GM19238 (cell line): ENCODE measurements around the gene ATF4.
"Not testable (repeated sequence)": the region's sequence is repeated elsewhere in the genome, so short reads cannot be mapped to it uniquely, and the experiment has no call there.

Source experiments
- DNase-seq: peaks from one replicate; pipeline ENCODE4 v3.0.0; 2011; ENCODE audit warnings: low spot score; ENCODE audit not compliant: insufficient read length

Gene ATF4

GRCh38 chr22:39489094-39490068 lies 31.0 kb upstream of the ATF4 start:
- no peak for DNase-seq

DNA sequence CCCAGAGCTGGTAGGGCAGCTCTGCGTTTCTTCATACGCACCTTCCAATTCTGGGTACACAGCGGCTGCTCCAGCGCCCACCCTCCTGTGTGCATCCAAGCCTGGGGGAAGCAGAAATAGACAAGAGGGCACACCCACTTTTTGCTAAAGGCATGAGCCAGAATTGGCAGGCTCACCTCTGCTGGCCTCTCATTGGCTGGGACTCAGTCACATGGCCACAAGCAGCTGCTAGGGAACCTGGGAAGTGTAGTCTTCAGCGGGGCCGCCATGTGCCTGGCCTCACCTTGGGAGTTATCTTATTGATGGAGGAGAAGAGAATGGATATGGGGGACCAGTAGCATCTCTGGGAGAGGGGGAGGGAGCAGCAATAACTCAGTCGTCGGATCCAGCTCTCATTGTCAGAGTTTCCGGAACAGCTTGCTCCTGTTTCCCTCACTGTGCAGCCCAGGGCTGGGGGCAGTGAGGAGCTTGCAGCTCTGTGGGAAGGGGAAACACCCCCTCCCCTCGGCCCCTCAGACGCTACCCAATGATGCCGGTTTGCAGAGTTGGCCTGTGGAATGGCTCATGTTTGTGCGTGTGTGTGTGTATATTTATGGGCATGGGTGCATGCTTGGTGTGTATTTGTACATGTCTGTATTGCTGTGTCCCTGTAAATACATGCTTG lies 30.1 kb upstream of the ATF4 start:
- DNase-seq, result peak; percentile 94

- no peak for DNase-seq
Observed at GRCh38 chr22:39490966-39491680, 29.2 kb upstream of the ATF4 start.

DNA sequence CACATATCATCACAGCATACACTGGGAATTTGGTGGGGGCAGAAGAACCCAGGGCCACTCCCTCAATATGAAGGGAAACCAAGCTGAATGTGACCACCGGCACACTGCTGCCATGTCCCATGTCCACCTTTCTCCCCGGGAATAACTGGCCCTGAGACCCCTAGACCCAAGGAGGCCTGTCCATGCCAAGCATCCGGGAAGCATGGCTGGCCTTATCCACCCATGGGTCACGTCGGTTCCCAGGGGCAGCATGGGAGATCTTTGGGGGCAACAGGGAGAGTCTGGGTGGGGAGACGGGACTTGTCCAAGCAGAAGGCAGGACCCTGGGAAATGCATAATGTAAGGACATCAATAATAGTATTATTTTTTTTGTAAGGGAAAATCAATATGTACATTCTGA lies 28.7 kb upstream of the ATF4 start:
- DNase-seq, result no peak

DNA sequence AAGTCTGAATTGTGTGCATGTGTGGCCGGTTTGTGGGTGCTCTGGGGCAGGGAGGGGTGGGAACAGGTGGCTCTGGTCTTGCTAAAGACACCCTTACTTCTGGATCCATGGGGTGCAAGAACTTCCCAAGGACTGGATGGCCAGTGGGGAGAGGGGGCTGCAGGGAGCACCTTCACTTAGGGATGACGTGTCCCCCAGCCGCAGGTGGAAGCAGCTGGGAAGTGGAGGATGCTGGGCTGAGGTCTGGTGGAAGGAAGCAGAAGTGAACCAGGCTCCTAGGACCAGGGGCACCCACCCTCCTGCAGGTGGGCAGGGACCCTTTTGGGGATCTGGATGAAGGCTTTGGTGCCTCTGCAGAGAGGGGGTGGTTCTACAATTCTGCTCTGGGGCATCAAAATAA lies 28.2 kb upstream of the ATF4 start:
- no peak for DNase-seq

- DNase-seq, result no peak
Observed at GRCh38 chr22:39493759-39494158, 26.6 kb upstream of the ATF4 start.

DNA sequence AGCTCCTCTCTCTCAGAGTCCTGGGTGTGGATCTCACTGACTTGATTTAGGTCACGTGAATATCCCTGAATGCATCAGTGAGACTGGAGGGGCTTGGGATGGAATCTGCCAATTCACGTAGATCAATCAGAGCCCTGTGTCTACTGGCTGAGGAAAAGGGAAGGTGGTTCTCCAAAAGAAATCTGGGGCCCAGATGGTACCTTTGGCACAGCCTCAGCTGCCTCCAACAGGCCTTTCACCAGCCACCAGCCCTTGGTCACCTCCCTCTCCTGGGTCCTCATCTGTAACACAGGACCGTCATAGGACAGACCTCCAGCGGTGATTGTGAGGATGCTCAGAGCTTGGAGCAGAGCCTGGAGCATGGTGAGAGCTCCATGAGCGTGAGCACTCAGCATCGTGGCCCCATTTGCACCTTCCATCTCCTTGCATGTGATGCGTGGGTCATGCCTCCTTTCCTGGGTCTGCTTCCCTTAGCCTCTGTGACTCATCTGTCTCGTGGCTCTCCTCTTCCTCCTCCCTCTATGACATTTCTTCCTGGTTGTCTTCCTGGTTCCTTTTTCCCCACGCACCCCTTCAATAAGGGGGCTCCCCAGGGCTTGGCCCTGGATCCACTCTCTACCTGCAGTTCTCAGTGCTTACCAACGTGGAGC lies 25.8 kb upstream of the ATF4 start:
- no peak for DNase-seq

DNA sequence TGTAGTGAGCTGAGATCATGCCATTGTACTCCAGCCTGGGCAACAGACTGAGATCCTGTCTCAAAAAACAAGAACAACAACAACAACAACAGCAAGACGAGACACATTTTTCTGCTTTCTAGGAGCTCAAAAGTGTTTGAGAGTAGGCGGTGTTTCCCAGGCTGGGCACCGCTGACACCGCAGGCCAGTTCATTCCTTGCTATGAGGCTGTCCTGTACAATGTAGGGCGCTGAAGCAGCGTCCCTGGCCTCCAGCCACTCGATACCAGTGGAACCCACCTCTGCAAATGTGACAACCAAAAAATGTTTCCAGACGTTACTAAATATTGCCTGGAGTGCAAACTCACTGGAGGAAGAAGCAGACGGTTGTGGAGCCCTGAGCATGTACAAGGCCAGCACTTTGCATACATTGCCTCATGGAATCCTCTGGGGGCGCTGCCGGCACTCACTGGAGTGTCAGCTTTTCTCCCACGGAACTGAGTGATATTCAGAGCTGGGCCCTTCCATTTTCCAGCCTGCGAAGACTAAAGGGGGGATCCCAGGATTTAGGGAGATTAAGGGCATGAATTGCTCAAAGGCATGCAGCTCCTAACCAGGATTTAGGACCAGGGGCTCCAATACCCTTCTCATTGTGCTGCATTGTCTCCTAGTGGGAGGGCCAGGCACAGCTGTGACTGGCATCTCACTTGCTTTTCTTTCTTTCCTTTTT lies 24.1 kb upstream of the ATF4 start:
- no peak for DNase-seq

- no peak for DNase-seq
Observed at GRCh38 chr22:39497429-39497828, 22.9 kb upstream of the ATF4 start.

DNA sequence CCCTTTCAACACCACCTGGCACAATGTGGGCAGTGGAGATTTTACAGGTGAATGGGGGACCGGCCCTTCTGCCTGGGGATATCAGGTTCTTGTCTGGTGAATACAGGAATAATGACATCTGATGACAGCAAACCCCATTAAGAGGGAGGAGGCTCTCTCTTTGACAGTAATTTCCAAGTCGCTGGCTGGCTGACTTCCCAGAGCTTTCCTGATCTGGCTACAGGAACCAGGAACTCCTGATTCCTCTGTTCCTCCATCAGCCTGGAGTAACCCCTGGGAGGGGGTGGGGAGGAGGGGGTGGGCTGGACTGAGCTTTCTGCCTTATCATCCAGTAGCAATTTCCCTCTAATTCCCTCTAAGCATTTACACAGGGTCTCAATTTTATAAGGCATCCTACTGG lies 22.0 kb upstream of the ATF4 start:
- DNase-seq, result no peak

DNA sequence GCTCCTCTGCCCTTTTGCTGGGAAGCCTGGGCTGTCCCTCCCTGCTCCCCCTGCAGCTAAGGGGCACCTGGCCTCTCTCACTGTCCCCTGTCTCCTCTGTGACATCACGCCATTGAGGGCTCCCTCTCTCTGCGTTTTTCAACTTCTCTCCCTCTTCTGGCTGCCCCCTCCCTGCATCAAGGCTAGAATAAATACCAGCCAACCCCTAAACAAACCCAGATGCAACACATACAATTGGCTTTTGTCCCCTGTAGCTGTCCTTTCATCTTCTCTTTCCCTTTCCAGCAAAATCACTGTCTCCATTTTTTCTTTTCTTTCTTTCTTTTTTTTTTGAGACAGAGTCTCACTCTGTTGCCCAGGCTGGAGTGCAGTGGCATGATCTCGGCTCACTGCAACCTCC lies 21.6 kb upstream of the ATF4 start:
- no peak for DNase-seq

GRCh38 chr22:39500101-39500500 lies 20.3 kb upstream of the ATF4 start:
- DNase-seq, result no peak

- no peak for DNase-seq
Observed at GRCh38 chr22:39501644-39502108, 18.7 kb upstream of the ATF4 start.

DNA sequence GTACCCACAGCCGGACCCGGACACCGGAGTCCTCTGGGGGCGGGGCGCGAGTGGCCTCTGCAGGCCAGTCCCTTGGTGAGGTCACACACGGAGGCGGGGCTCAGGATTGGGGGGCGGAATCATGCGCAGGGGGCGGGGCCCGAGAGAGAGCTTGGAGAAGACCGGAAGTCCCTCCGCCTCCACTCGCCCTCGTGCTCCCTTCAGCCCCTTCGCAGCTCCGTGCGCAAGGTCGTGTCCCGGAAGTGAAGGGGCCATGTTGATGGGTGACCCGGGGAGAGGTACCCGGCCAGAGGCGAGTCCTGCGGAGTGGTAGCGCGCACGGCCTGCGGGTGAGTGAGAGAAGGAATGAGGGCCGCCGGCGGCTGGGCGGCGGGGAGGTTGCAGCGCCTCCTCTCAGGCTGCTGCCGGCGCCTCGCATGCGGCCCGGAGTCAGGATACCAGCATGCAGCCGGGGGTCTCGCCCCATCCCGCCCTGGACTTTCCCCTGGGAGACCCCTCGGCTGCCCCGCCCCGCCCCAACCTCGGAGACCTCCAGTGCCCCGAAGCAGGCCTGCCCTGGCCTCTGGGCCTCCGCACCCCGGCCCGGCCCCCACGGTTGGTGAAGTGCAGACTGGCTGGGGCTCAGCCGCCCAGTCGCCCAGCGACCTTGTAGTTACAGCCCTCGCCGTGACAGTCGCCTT lies 18.1 kb upstream of the ATF4 start, which contains the start of gene MIEF1:
TSS of gene MIEF1 (plus strand) at position 182 of the 680 bp plus-strand sequence. CDS start 9,005 bp downstream, outside the sequence.
- peak; percentile 98 for DNase-seq

DNA sequence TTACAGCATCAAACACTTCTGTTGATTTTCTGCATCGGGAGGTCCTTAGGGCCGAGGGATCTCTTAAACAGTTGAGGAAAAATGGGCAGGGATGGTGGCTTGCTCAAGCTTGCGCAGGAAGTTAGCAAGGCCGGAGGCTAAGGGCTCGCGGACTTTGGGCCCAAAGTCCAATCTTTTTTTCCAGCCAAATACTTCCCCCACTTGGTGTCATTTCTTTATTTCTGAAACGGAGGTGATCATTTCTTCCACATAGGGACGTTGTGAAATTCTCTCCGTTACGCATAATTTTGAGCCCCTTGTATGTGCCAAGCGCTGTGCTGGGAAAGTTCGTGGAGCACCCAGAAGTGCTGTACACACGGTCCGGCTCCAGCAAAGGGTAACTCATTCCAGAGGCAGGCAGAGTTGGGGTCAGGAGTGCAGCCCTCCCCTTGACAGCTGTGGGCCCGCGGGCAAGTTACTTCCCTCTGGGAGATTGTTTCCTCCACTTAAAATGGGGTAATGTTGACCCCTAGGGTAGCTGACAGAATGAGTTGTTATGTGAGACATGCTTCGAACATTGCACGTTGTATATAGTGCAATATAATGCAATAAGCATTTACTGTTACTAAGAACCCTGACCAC lies 17.5 kb upstream of the ATF4 start:
- no peak for DNase-seq

DNA sequence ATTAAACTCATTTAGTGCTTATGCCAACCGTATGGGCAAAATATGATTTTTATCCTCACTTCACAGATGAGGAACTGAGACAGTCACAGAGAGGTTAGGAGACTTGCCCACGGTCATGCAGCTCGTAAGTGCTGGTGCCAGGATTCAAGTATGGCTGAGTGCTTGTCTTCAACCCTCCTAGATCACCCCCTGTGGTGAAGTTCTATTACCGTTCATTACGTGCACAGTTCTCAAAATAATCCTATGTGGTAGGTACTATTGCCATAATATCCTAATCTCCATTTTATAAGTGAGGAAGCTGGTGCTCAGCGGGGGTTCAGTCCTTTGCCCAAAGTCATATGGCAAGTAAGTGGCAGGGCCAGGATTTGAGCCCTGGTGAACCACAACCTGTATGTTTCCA lies 16.7 kb upstream of the ATF4 start:
- DNase-seq, result no peak

GRCh38 chr22:39504071-39504470 lies 16.3 kb upstream of the ATF4 start:
- no peak for DNase-seq

- DNase-seq, result not testable (repeated sequence)
Observed at GRCh38 chr22:39507021-39507420, 13.3 kb upstream of the ATF4 start.

- no peak for DNase-seq
Observed at GRCh38 chr22:39508393-39508792, 12.0 kb upstream of the ATF4 start.
